ENCODE data around the gene MESD. TPM values are rescaled to one million over a fixed set of nuclear protein-coding genes. Genes with fewer than 3 reads are reported as not detected.

Gene MESD
- total RNA-seq, 4 donors from 2014 or later: 21.2 to 43.8 (median 35.1) TPM

- Histone ChIP-seq H3K9me3 (no peaks in the 10 kb centered on the region), H3K27ac (peak overlapping the region in 1 of 4 donors; percentile 15), H3K27me3 (no peaks in the 10 kb centered on the region), H3K4me1 (peaks cover 0 to 29% (median 6%) of the 10 kb centered on the region in 4 donors), H3K4me3 (no peak overlapping the region), H3K36me3 (peaks cover 0 to 66% (median 0%) of the 10 kb centered on the region in 3 donors)
- WGBS, 2 donors: 48 to 52% methylated on average over 9 of the region's 9 CpGs
- DNase-seq (ENCODE audit: low spot score in 2 of 2): no peak
- TF ChIP-seq EP300 (IDR thresholded peaks at IDR 0.05): peak in 1 of 2 donors; percentile 6
- no peak for TF ChIP-seq POLR2A (IDR thresholded peaks at IDR 0.05)
Observed at GRCh38 chr15:80953953-80954778, 35.5 kb downstream of the MESD start.

- 79 to 84% methylated on average over 12 of the region's 12 CpGs for WGBS, 2 donors
- peaks cover 0 to 29% (median 6%) of the 10 kb centered on the region in 4 donors for H3K4me1 ChIP-seq
- H3K36me3 ChIP-seq: peaks cover 0 to 66% (median 2%) of the 10 kb centered on the region in 3 donors
- H3K27me3 ChIP-seq: no peaks in the 10 kb centered on the region
- no peak for TF ChIP-seq EP300 (IDR thresholded peaks at IDR 0.05)
- TF ChIP-seq CTCF (IDR thresholded peaks at IDR 0.05): no peak
- no peak for TF ChIP-seq POLR2A (IDR thresholded peaks at IDR 0.05)
- no peaks in the 10 kb centered on the region for H3K9me3 ChIP-seq
- H3K27ac ChIP-seq: no peak overlapping the region
- DNase-seq (ENCODE audit: low spot score in 2 of 2): no peak
- H3K4me3 ChIP-seq: no peak overlapping the region
Observed at GRCh38 chr15:80953001-80953952, 36.3 kb downstream of the MESD start.

GRCh38 chr15:80951941-80952340, 37.7 kb downstream of the MESD start:
- H3K4me1 ChIP-seq: peaks cover 0 to 29% (median 6%) of the 10 kb centered on the region in 4 donors
- no peak overlapping the region for H3K27ac ChIP-seq
- no peak for DNase-seq (ENCODE audit: low spot score in 2 of 2)
- no peaks in the 10 kb centered on the region for H3K27me3 ChIP-seq
- 73 to 79% methylated on average over 5 of the region's 5 CpGs for WGBS, 2 donors
- TF ChIP-seq CTCF (IDR thresholded peaks at IDR 0.05) (no peak), POLR2A (IDR thresholded peaks at IDR 0.05) (no peak), EP300 (IDR thresholded peaks at IDR 0.05) (no peak)
- no peaks in the 10 kb centered on the region for H3K9me3 ChIP-seq
- H3K4me3 ChIP-seq: no peak overlapping the region
- H3K36me3 ChIP-seq: peaks cover 0 to 73% (median 6%) of the 10 kb centered on the region in 3 donors

- no peak for DNase-seq (ENCODE audit: low spot score in 2 of 2)
- Histone ChIP-seq H3K27me3 (no peaks in the 10 kb centered on the region), H3K9me3 (no peaks in the 10 kb centered on the region), H3K36me3 (peaks cover 0 to 84% (median 6%) of the 10 kb centered on the region in 3 donors), H3K4me1 (peaks cover 0 to 19% (median 6%) of the 10 kb centered on the region in 4 donors), H3K27ac (no peak overlapping the region), H3K4me3 (no peak overlapping the region)
- 90 to 96% methylated on average over 8 of the region's 8 CpGs for WGBS, 2 donors
- TF ChIP-seq EP300 (IDR thresholded peaks at IDR 0.05): no peak
- no peak for TF ChIP-seq POLR2A (IDR thresholded peaks at IDR 0.05)
- no peak for TF ChIP-seq CTCF (IDR thresholded peaks at IDR 0.05)
Observed at GRCh38 chr15:80950291-80951078, 39.1 kb downstream of the MESD start.

GRCh38 chr15:80949756-80950155, 39.9 kb downstream of the MESD start:
- TF ChIP-seq CTCF (IDR thresholded peaks at IDR 0.05) (no peak), EP300 (IDR thresholded peaks at IDR 0.05) (no peak), POLR2A (IDR thresholded peaks at IDR 0.05) (no peak)
- DNase-seq (ENCODE audit: low spot score in 2 of 2): no peak
- H3K36me3 ChIP-seq: peaks cover 0 to 91% (median 6%) of the 10 kb centered on the region in 3 donors
- H3K4me1 ChIP-seq: peaks cover 0 to 17% (median 6%) of the 10 kb centered on the region in 4 donors
- WGBS, 2 donors: 92 to 93% methylated on average over 3 to 4 of the region's 4 CpGs
- H3K4me3 ChIP-seq: no peak overlapping the region
- H3K9me3 ChIP-seq: no peaks in the 10 kb centered on the region
- no peaks in the 10 kb centered on the region for H3K27me3 ChIP-seq
- no peak overlapping the region for H3K27ac ChIP-seq
